IPS DF 4.7 (cell line): ENCODE measurements around the gene TBC1D24.

Source experiments
- DNase-seq: peaks from one replicate; pipeline ENCODE4 v3.0.0-alpha.2; 2013; ENCODE audit warnings: low spot score; ENCODE audit errors: extremely low read depth

Gene TBC1D24

GRCh38 chr16:2498531-2499253, 23.8 kb downstream of the TBC1D24 start:
- no peak for DNase-seq

GRCh38 chr16:2499454-2499853, 24.5 kb downstream of the TBC1D24 start:
- DNase-seq, result no peak

- DNase-seq, result no peak
Observed at GRCh38 chr16:2499890-2500429, 25.0 kb downstream of the TBC1D24 start.

- no peak for DNase-seq
Observed at GRCh38 chr16:2500430-2500917, 25.5 kb downstream of the TBC1D24 start.

GRCh38 chr16:2500918-2501750, 26.2 kb downstream of the TBC1D24 start:
- no peak for DNase-seq

GRCh38 chr16:2501946-2502895, 27.3 kb downstream of the TBC1D24 start:
- no peak for DNase-seq

- no peak for DNase-seq
Observed at GRCh38 chr16:2505695-2506094, 30.8 kb downstream of the TBC1D24 start.

- no peak for DNase-seq
Observed at GRCh38 chr16:2507052-2507659, 32.2 kb downstream of the TBC1D24 start.

- DNase-seq, result no peak
Observed at GRCh38 chr16:2507665-2508064, 32.7 kb downstream of the TBC1D24 start.

GRCh38 chr16:2508722-2509400, 33.9 kb downstream of the TBC1D24 start:
- DNase-seq, result no peak

GRCh38 chr16:2511128-2511800, 36.3 kb downstream of the TBC1D24 start:
- DNase-seq, result no peak

GRCh38 chr16:2511996-2512734, 37.2 kb downstream of the TBC1D24 start:
- DNase-seq, result no peak

- no peak for DNase-seq
Observed at GRCh38 chr16:2512735-2513404, 37.9 kb downstream of the TBC1D24 start.

- no peak for DNase-seq
Observed at GRCh38 chr16:2513405-2514332, 38.7 kb downstream of the TBC1D24 start, which contains the start of gene ATP6V0C. TSS of gene ATP6V0C (plus strand) at chr16:2513952. CDS start at chr16:2514104, 152 bp downstream.

GRCh38 chr16:2514333-2515179, 39.6 kb downstream of the TBC1D24 start:
- no peak for DNase-seq

GRCh38 chr16:2515180-2515851, 40.4 kb downstream of the TBC1D24 start:
- no peak for DNase-seq
